Liver (tissue), 9 donors: ENCODE data around the gene BACH2. TPM values are rescaled to one million over a fixed set of nuclear protein-coding genes. Genes with fewer than 3 reads are reported as not detected.

ENCODE experiments used
- DNase-seq: peaks from one replicate; pipeline ENCODE4 v3.0.0-alpha.2; 2017; ENCODE audit warnings: low spot score
- H3K27ac ChIP-seq, 2 donors: one replicate each; pipeline ENCODE4 v1.7.0; 2013; ENCODE audit warnings: inconsistent platforms in 2 of 2, low read length in 2 of 2, control low read depth in 1 of 2, low read depth in 1 of 2, mild to moderate bottlenecking in 1 of 2
- H3K27me3 ChIP-seq, 4 donors: one replicate each; pipeline versions ENCODE4 v1.6.1 to v1.7.0; 2013; ENCODE audit warnings: low read length in 3 of 4, inconsistent platforms in 1 of 4, mild to moderate bottlenecking in 1 of 4, moderate library complexity in 1 of 4; ENCODE audit not compliant: control insufficient read depth in 4 of 4, insufficient read depth in 4 of 4
- H3K36me3 ChIP-seq, 4 donors: one replicate each; pipeline versions ENCODE4 v1.6.1 to v1.7.0; 2013; ENCODE audit warnings: low read length in 3 of 4, mild to moderate bottlenecking in 3 of 4, low read depth in 1 of 4, moderate library complexity in 1 of 4; ENCODE audit not compliant: control insufficient read depth in 4 of 4, insufficient read depth in 3 of 4
- H3K4me1 ChIP-seq, 4 donors: one replicate each; pipeline versions ENCODE4 v1.6.1 to v1.7.0; 2013; ENCODE audit warnings: low read length in 3 of 4, mild to moderate bottlenecking in 3 of 4, moderate library complexity in 1 of 4; ENCODE audit not compliant: control insufficient read depth in 4 of 4, insufficient read depth in 4 of 4
- H3K4me3 ChIP-seq, 3 donors: one replicate each; pipeline versions ENCODE4 v1.6.1 to v1.7.0; 2013; ENCODE audit warnings: low read length in 3 of 3, control low read depth in 1 of 3, low read depth in 1 of 3, mild to moderate bottlenecking in 1 of 3
- H3K9ac ChIP-seq, 2 donors: one replicate each; pipeline ENCODE4 v1.7.0; 2013; ENCODE audit warnings: low read length in 2 of 2, mild to moderate bottlenecking in 2 of 2, moderate library complexity in 2 of 2, control low read depth in 1 of 2, low read depth in 1 of 2
- H3K9me3 ChIP-seq, 4 donors: one replicate each; pipeline versions ENCODE4 v1.6.1 to v1.7.0; 2013; ENCODE audit warnings: low read length in 3 of 4; ENCODE audit not compliant: control insufficient read depth in 4 of 4
- FOXA1 ChIP-seq: IDR thresholded peaks from 2 replicates; pipeline ENCODE4 v1.6.1; 2016; ENCODE audit warnings: antibody characterized with exemption
- FOXA2 ChIP-seq: IDR thresholded peaks from 2 replicates; pipeline ENCODE4 v1.6.1; 2016; ENCODE audit warnings: antibody characterized with exemption
- HNF4A ChIP-seq, 2 donors: conservative IDR thresholded peaks; 2 replicates each; pipeline ENCODE4 v1.6.1; 2016; ENCODE audit warnings: antibody characterized with exemption in 2 of 2, mild to moderate bottlenecking in 2 of 2
- HNF4G ChIP-seq: IDR thresholded peaks from 2 replicates; pipeline ENCODE4 v1.6.1; 2016; ENCODE audit warnings: antibody characterized with exemption
- NR2F2 ChIP-seq: IDR thresholded peaks from 2 replicates; pipeline ENCODE4 v1.6.1; 2016; ENCODE audit warnings: antibody characterized with exemption
- REST ChIP-seq: IDR thresholded peaks from 2 replicates; pipeline ENCODE4 v1.6.1; 2016; ENCODE audit warnings: antibody characterized with exemption, mild to moderate bottlenecking
- TAF1 ChIP-seq: conservative IDR thresholded peaks from 2 replicates; pipeline ENCODE4 v1.6.1; 2016; ENCODE audit warnings: antibody characterized with exemption, mild to moderate bottlenecking
- YY1 ChIP-seq: IDR thresholded peaks from 2 replicates; pipeline ENCODE4 v1.6.1; 2016; ENCODE audit warnings: antibody characterized with exemption, mild to moderate bottlenecking
- ZBTB33 ChIP-seq: IDR thresholded peaks from 2 replicates; pipeline ENCODE4 v1.6.1; 2016; ENCODE audit warnings: antibody characterized with exemption
- WGBS: extraction: QIAGEN DNeasy Blood & Tissue Kit; methylation state at CpG from one replicate; pipeline ENCODE4 v1.1.7; 2013; 5-methylcytosine and 5-hydroxymethylcytosine counted together
- polyA plus RNA-seq, 2 donors: library from polyadenylated mRNA; stranded (reverse) in 1 of 2; unstranded in 1 of 2; fragments of 200-250 nt in 1 of 2; fragments of >200 nt in 1 of 2; fragmentation: Nextera tagmentation in 1 of 2; extraction: Ambion mirVana in 1 of 2; gene quantifications; one replicate each; pipeline versions ENCODE4 v1.2.1 to v1.2.3, GENCODE V29; 2013 to 2015
- total RNA-seq, 2 donors: library from RNA; depleted of rRNA; stranded (reverse); fragments of >200 nt; gene quantifications; one replicate each; pipeline ENCODE4 v1.2.3, GENCODE V29; 2014
- TF ChIP-seq, protein P1 (sequence below): IDR thresholded peaks from 2 replicates; pipeline ENCODE4 v1.6.1; 2016; ENCODE audit warnings: antibody characterized with exemption
- donor health status: healthy.
- donor health status: healthy.
- donor health status: healthy.
- donor health status: healthy.
- donor health status: healthy.

BACH2 gene
- total and polyA plus RNA-seq, 4 donors, result 1.9 to 3.7 (median 1.9) TPM

DNA sequence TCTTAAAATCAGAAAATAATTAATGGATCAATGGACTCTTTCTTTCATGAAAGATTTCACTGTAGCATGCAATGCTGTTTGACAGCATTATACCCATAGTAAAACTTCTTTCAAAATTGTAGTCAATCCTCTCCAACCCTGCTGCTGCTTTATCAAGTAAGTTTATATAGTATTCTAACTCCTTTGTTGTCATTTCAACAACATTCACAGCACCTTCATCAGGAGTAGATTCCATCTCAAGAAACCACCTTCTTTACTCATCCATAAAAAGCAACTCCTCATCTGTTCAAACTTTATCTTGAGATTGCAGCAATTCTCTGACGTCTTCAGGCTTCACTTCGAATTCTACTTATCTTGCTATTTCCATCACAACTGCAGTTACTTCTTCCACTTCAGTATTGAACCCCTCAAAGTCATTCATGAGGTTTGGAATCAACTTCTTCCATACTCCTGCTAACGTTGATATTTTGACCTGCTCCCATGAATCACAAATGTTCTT is 26.4 kb upstream of the BACH2 start:
- H3K9ac ChIP-seq, result no peak overlapping the region
- H3K4me3 ChIP-seq, result no peak overlapping the region
- H3K27me3 ChIP-seq, result no peaks in the 10 kb centered on the region
- no peaks in the 10 kb centered on the region for H3K9me3 ChIP-seq
- peaks cover 0 to 1% (median 0%) of the 10 kb centered on the region in 4 donors for H3K36me3 ChIP-seq
- TF ChIP-seq HNF4A (conservative IDR thresholded peaks at IDR 0.05) (no peak), TAF1 (no peak), YY1 (no peak), FOXA1 (no peak), REST (no peak), NR2F2 (no peak)
- TF ChIP-seq, protein P1, sequence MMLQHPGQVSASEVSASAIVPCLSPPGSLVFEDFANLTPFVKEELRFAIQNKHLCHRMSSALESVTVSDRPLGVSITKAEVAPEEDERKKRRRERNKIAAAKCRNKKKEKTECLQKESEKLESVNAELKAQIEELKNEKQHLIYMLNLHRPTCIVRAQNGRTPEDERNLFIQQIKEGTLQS, result no peak
- whole genome bisulfite sequencing, result 81% methylated on average over 3 of the region's 3 CpGs
- H3K27ac ChIP-seq, result no peak overlapping the region
- no peaks in the 10 kb centered on the region for H3K4me1 ChIP-seq
- no peak for DNase-seq

- no peak overlapping the region for H3K4me3 ChIP-seq
These were observed 23.5 kb upstream of the BACH2 start for GRCh38 chr6:90319979-90320685.

More at GRCh38 chr6:90319979-90320685, 23.5 kb upstream of the BACH2 start:
- whole genome bisulfite sequencing, result 78% methylated on average over 6 of the region's 6 CpGs
- Histone ChIP-seq H3K9ac (no peak overlapping the region), H3K4me1 (no peaks in the 10 kb centered on the region), H3K9me3 (no peaks in the 10 kb centered on the region), H3K36me3 (no peaks in the 10 kb centered on the region), H3K27me3 (no peaks in the 10 kb centered on the region), H3K27ac (no peak overlapping the region)
- TF ChIP-seq ZBTB33, result no peak
- TF ChIP-seq TAF1, result no peak
- TF ChIP-seq HNF4G, result no peak
- no peak for TF ChIP-seq REST
- TF ChIP-seq FOXA2, result no peak
- DNase-seq, result no peak
